Measurements from ENCODE around the gene PIGN. TPM values are rescaled to one million over a fixed set of nuclear protein-coding genes. Genes with fewer than 3 reads are reported as not detected.

The PIGN gene
- total RNA-seq, 1 experiment from 2014 or later: 22.8 TPM

- Histone ChIP-seq H3K9me3 (no peaks in the 10 kb centered on the region), H3K27me3 (replicated peaks; ENCODE audit: control insufficient read depth, insufficient read depth, low read length) (no peaks in the 10 kb centered on the region), H3K4me1 (no peaks in the 10 kb centered on the region), H3K4me3 (ENCODE audit: low read depth, low read length) (no peak overlapping the region), H3K36me3 (ENCODE audit: control insufficient read depth, insufficient read depth, low read length) (no peaks in the 10 kb centered on the region)
- TF ChIP-seq CTCF (IDR thresholded peaks at IDR 0.05; ENCODE audit: insufficient read depth in 1 of 2, low read depth in 1 of 2, low read length in 1 of 2, severe bottlenecking in 1 of 2, unreplicated experiment in 1 of 2): no peak
- no peak for DNase-seq
- H3K4me1 Mint-ChIP-seq (ENCODE audit: low read depth, unreplicated experiment): no peaks in the 10 kb centered on the region
- CTCF ChIA-PET: no interaction called here
- no peaks in the 10 kb centered on the region for H3K27me3 Mint-ChIP-seq (ENCODE audit: insufficient read depth, unreplicated experiment)
- H3K27ac Mint-ChIP-seq (ENCODE audit: unreplicated experiment): no peak overlapping the region
- H3K9me3 Mint-ChIP-seq (ENCODE audit: unreplicated experiment): no peaks in the 10 kb centered on the region
- intact Hi-C loops (cut with micrococcal nuclease; ENCODE audit: unreplicated experiment): no loop called here
- no TSS peak for BruUV-seq (replicated peaks)
- POLR2A ChIA-PET: no interaction called here
- H3K4me3 Mint-ChIP-seq (ENCODE audit: unreplicated experiment): no peak overlapping the region
- H3K36me3 Mint-ChIP-seq (ENCODE audit: insufficient read depth, unreplicated experiment): no peaks in the 10 kb centered on the region
Observed at GRCh38 chr18:62071071-62071470, 115.8 kb downstream of the PIGN start.

DNA sequence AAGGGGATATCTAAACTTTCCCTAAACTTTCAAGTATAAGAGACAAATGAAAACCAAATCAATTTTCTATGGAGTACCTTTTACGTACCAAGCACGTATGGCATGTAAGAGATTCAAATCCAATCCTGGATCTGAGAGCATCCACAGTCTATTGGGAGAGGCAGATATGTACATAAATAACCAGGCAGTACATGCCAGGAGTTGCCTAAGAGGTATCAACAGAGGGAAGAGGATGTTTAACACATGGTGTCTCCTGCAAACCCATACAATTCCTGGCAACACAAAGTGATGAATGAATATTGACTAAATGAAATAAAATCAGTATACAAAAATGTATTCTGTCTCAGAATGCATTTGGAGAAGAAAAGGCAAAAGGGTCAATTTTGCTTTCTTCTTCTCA lies 116.6 kb downstream of the PIGN start:
- no TSS peak for BruUV-seq (replicated peaks)
- Histone ChIP-seq H3K9me3 (no peaks in the 10 kb centered on the region), H3K27me3 (replicated peaks; ENCODE audit: control insufficient read depth, insufficient read depth, low read length) (no peaks in the 10 kb centered on the region), H3K4me3 (ENCODE audit: low read depth, low read length) (no peak overlapping the region), H3K36me3 (ENCODE audit: control insufficient read depth, insufficient read depth, low read length) (no peaks in the 10 kb centered on the region), H3K4me1 (no peaks in the 10 kb centered on the region)
- Mint-ChIP-seq H3K36me3 (ENCODE audit: insufficient read depth, unreplicated experiment) (no peaks in the 10 kb centered on the region), H3K27me3 (ENCODE audit: insufficient read depth, unreplicated experiment) (no peaks in the 10 kb centered on the region), H3K9me3 (ENCODE audit: unreplicated experiment) (no peaks in the 10 kb centered on the region), H3K27ac (ENCODE audit: unreplicated experiment) (no peak overlapping the region), H3K4me1 (ENCODE audit: low read depth, unreplicated experiment) (no peaks in the 10 kb centered on the region), H3K4me3 (ENCODE audit: unreplicated experiment) (no peak overlapping the region)
- no peak for DNase-seq
- intact Hi-C loops (cut with micrococcal nuclease; ENCODE audit: unreplicated experiment): no loop called here
- TF ChIP-seq CTCF (IDR thresholded peaks at IDR 0.05; ENCODE audit: insufficient read depth in 1 of 2, low read depth in 1 of 2, low read length in 1 of 2, severe bottlenecking in 1 of 2, unreplicated experiment in 1 of 2): no peak
- POLR2A ChIA-PET: no interaction called here
- CTCF ChIA-PET: no interaction called here

DNA sequence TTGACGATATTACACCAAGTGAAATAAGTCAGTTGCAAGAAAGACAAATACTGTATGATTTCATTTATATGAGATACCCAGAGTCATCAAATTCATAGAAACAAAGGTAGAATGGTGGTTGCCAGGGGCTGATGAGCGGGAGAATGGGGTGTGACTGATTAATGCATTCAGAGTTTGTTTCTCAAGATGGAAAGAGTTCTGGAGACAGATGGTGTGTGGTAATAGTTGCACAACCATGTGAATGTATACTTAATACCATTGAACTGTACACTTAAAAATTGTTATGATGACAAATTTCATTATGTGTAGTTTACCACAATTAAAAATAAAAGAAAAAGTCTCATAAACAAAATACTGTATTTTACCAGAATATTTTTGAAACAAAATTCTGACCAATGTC lies 117.3 kb downstream of the PIGN start:
- no peaks in the 10 kb centered on the region for H3K4me1 ChIP-seq
- no peaks in the 10 kb centered on the region for H3K9me3 ChIP-seq
- H3K4me3 Mint-ChIP-seq (ENCODE audit: unreplicated experiment): no peak overlapping the region
- no peak for DNase-seq
- BruUV-seq (replicated peaks): no TSS peak
- no peaks in the 10 kb centered on the region for H3K4me1 Mint-ChIP-seq (ENCODE audit: low read depth, unreplicated experiment)
- intact Hi-C loops (cut with micrococcal nuclease; ENCODE audit: unreplicated experiment): no loop called here
- H3K27ac Mint-ChIP-seq (ENCODE audit: unreplicated experiment): no peak overlapping the region
- H3K36me3 Mint-ChIP-seq (ENCODE audit: insufficient read depth, unreplicated experiment): no peaks in the 10 kb centered on the region
- ChIA-PET CTCF (no interaction called here), POLR2A (no interaction called here)
- no peaks in the 10 kb centered on the region for H3K9me3 Mint-ChIP-seq (ENCODE audit: unreplicated experiment)
- H3K4me3 ChIP-seq (ENCODE audit: low read depth, low read length): no peak overlapping the region
- no peaks in the 10 kb centered on the region for H3K36me3 ChIP-seq (ENCODE audit: control insufficient read depth, insufficient read depth, low read length)
- H3K27me3 Mint-ChIP-seq (ENCODE audit: insufficient read depth, unreplicated experiment): no peaks in the 10 kb centered on the region
- H3K27me3 ChIP-seq (replicated peaks; ENCODE audit: control insufficient read depth, insufficient read depth, low read length): no peaks in the 10 kb centered on the region
- TF ChIP-seq CTCF (IDR thresholded peaks at IDR 0.05; ENCODE audit: insufficient read depth in 1 of 2, low read depth in 1 of 2, low read length in 1 of 2, severe bottlenecking in 1 of 2, unreplicated experiment in 1 of 2): no peak
